SH-SY5Y (cell line): Measurements from ENCODE around the gene ARL8B.

Experiments used
- GATA2 ChIP-seq: IDR thresholded peaks from 2 replicates; pipeline ENCODE4 v1.6.1; 2011; ENCODE audit warnings: mild to moderate bottlenecking, low read depth, low read length
- GATA3 ChIP-seq: IDR thresholded peaks from 2 replicates; pipeline ENCODE4 v1.6.1; 2011; ENCODE audit warnings: low read depth, mild to moderate bottlenecking, low read length, moderate library complexity

DNA sequence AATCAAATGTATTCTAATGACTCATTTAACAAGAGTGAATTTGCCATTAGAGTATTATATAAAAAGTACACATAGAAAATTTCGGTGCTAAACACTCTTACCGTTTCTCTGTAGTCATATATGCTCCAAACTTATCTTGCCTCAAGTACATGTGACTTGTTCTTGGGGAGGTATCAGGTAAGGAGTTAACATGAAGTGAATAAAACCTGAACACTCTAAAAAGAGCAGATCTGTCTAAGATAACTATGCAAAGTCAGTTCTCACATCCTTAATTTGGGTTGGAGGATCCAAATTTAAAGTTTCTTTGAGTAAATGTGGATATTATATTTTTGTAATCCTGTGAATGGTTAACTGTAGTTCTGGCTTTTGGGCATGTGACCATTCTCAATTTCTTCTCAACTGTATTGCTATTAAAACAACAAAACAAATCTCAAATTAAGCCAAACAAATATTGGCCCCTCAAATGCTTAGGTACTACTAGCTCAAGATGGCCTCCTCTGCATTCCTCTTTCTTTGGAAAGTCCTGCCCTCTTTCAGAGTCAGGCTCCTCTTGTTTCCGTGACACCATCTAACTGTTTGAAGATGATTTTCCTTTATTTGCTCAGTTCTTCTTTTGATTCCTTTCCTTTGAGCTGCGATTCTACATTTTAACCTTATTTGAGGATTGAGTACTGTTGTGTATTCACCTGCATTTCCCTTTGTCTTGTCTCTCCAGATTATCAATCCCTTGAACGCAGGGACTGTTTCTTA lies 69.6 kb downstream of the ARL8B start:
- TF ChIP-seq GATA2 = no peak
- TF ChIP-seq GATA3 = no peak
